GM23248 (cell line): ENCODE data around the gene UFM1. TPM values are rescaled to one million over a fixed set of nuclear protein-coding genes. Genes with fewer than 3 reads are reported as not detected.

ENCODE experiments used
- DNase-seq: peaks from one replicate; pipeline ENCODE4 v3.0.0-alpha.2; 2015
- H2AFZ ChIP-seq: fragments of 200-600 bp; sonication (generic); 2 replicates; pipeline ENCODE4 v1.6.1; 2016; ENCODE audit warnings: antibody characterized with exemption
- H3F3A ChIP-seq: fragments of 200-600 bp; sonication (generic); 2 replicates; pipeline ENCODE4 v1.6.1; 2016; ENCODE audit warnings: mild to moderate bottlenecking, antibody characterized with exemption, mixed run types; ENCODE audit not compliant: insufficient read depth
- H3K27ac ChIP-seq: fragments of 200-600 bp; sonication (generic); 2 replicates; pipeline ENCODE4 v1.5.1; 2016; ENCODE audit warnings: mild to moderate bottlenecking
- H3K27me3 ChIP-seq: fragments of 200-600 bp; sonication (generic); replicated peaks from 2 replicates; pipeline ENCODE4 v1.6.1; 2016; ENCODE audit warnings: mild to moderate bottlenecking; ENCODE audit not compliant: insufficient read depth
- H3K36me3 ChIP-seq: fragments of 200-600 bp; sonication (generic); 2 replicates; pipeline ENCODE4 v1.6.1; 2016; ENCODE audit warnings: low read depth, mild to moderate bottlenecking
- H3K4me1 ChIP-seq: fragments of 200-600 bp; sonication (generic); 2 replicates; pipeline ENCODE4 v1.6.1; 2016; ENCODE audit warnings: mild to moderate bottlenecking; ENCODE audit not compliant: insufficient read depth
- H3K4me2 ChIP-seq: fragments of 200-600 bp; sonication (generic); one replicate; pipeline ENCODE4 v1.6.1; 2016; ENCODE audit warnings: mild to moderate bottlenecking; ENCODE audit not compliant: unreplicated experiment
- H3K4me3 ChIP-seq: fragments of 200-600 bp; sonication (generic); 2 replicates; pipeline ENCODE4 v1.5.1; 2016; ENCODE audit warnings: mild to moderate bottlenecking
- H3K79me2 ChIP-seq: fragments of 200-600 bp; sonication (generic); 2 replicates; pipeline ENCODE4 v1.6.1; 2016; ENCODE audit warnings: mild to moderate bottlenecking; ENCODE audit not compliant: insufficient read depth
- H3K9ac ChIP-seq: fragments of 200-600 bp; sonication (generic); 2 replicates; pipeline ENCODE4 v1.6.1; 2016; ENCODE audit warnings: mild to moderate bottlenecking
- H3K9me2 ChIP-seq: fragments of 200-600 bp; sonication (generic); 2 replicates; pipeline ENCODE4 v1.6.1; 2016; ENCODE audit warnings: mixed run types, mild to moderate bottlenecking, moderate library complexity; ENCODE audit not compliant: insufficient read depth
- H3K9me3 ChIP-seq: fragments of 200-600 bp; sonication (generic); one replicate; pipeline ENCODE4 v1.6.1; 2017; ENCODE audit warnings: low read depth
- H4K20me1 ChIP-seq: fragments of 200-600 bp; sonication (generic); 2 replicates; pipeline ENCODE4 v1.6.0; 2016; ENCODE audit not compliant: insufficient read depth
- EZH2 ChIP-seq: fragments of 200-600 bp; sonication (generic); IDR thresholded peaks from 2 replicates; pipeline ENCODE4 v1.6.1; 2018; ENCODE audit warnings: antibody characterized with exemption, mild to moderate bottlenecking; ENCODE audit not compliant: insufficient read depth, poor library complexity, severe bottlenecking
- EZH2phosphoT487 ChIP-seq: fragments of 200-600 bp; sonication (generic); IDR thresholded peaks from 2 replicates; pipeline ENCODE4 v1.6.1; 2018; ENCODE audit warnings: antibody characterized with exemption, moderate library complexity, mild to moderate bottlenecking, low read depth; ENCODE audit not compliant: insufficient read depth
- WGBS, 2 experiments: methylation state at CpG; one replicate each; pipeline ENCODE4 v1.1.6; 2015 to 2017; ENCODE audit warnings: low lambda C conversion rate in 2 of 2, low coverage in 1 of 2; ENCODE audit errors: missing lambda C conversion rate in 2 of 2; 5-methylcytosine and 5-hydroxymethylcytosine counted together
- in situ Hi-C: fragments of 300-500 bp; cut with MboI; formaldehyde crosslinking; loops from 2 replicates; pipeline ENCODE4 v1.15.0; 2020
- polyA plus RNA-seq: library from polyadenylated mRNA; unstranded; fragments of >200 nt; fragmentation: Nextera tagmentation; extraction: Ambion mirVana; gene quantifications from 2 replicates; pipeline ENCODE4 v1.2.1, GENCODE V29; 2016
- total RNA-seq: library from RNA; depleted of rRNA; stranded (reverse); fragments of >200 nt; shearing (Covaris generic); gene quantifications from 2 replicates; pipeline ENCODE4 v1.2.3, GENCODE V29; 2014

UFM1 gene
- total and polyA plus RNA-seq, 2 experiments from 2014 or later = 125 to 131 TPM

DNA sequence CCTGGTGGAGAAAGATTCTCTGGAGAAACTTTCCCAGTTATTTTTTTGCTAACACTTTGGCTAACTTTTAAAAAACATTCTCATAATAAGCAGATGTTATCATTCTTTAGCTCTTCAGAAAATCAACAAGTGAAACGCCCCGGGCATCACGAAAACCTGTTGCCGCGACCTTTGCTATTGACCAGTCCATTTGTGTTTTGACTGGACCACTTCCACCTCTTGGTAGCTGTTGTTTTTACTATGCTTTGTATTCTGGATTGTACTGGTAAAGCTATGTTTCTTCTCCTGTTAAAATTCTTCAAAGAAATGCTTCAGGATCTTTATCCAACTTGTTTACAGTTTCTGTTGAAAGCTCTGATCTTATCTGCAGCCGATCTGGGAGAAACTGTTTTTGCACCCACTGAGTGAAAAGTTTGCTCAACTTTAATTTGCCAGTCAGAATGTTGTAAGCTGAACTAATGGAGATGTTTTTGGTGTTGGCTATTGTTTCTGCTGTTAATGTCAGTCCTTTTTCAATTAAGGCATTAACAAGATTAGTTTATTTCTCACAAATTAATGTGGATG lies 23.3 kb downstream of the UFM1 start:
- peaks cover 5% of the 10 kb centered on the region; the same call in 1 of the 2 replicates for H3K9me2 ChIP-seq
- no peak overlapping the region for H3K4me3 ChIP-seq
- peaks cover 12% of the 10 kb centered on the region for H3F3A ChIP-seq
- H3K27ac ChIP-seq = no peak overlapping the region
- H3K79me2 ChIP-seq = no peaks in the 10 kb centered on the region
- TF ChIP-seq EZH2phosphoT487 = no peak
- no peak for TF ChIP-seq EZH2
- WGBS, 2 experiments = 72 to 75% methylated on average over 6 of the region's 6 CpGs
- H3K9me3 ChIP-seq = no peaks in the 10 kb centered on the region
- H3K4me2 ChIP-seq = no peak overlapping the region
- H3K36me3 ChIP-seq = no peaks in the 10 kb centered on the region
- H3K4me1 ChIP-seq = peaks cover 7% of the 10 kb centered on the region
- in situ Hi-C loops = loop anchor here (25.0 kb wide), 2 partner anchors 736 to 1336 kb away; no protein-coding TSS in a partner anchor
- H3K9ac ChIP-seq = no peak overlapping the region
- no peak overlapping the region for H2AFZ ChIP-seq
- H3K27me3 ChIP-seq = no peaks in the 10 kb centered on the region
- no peak for DNase-seq
- no peaks in the 10 kb centered on the region for H4K20me1 ChIP-seq

DNA sequence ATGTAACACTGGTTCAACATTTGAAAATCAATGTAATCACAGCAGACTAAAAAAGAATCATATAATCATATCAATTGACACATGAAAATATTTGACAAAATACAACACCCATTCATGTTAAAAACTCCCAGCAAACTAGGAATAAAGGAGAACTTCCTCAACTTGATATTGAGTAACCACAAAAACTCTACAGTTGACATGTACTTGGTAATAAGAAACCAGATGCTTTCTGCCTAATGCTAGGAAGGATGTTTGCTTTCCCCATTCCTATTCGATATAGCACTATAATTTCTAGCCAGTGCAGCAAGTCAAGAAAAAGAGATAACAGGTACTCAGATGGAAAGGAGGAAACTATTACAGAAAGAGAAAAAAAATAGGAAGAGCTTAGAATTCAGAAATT lies 26.9 kb downstream of the UFM1 start:
- Histone ChIP-seq H3K36me3 (no peaks in the 10 kb centered on the region), H3K9ac (no peak overlapping the region), H3K4me2 (peak overlapping the region; percentile 35), H3K27ac (no peak overlapping the region), H3K9me3 (no peaks in the 10 kb centered on the region), H3K4me3 (no peak overlapping the region), H3K27me3 (no peaks in the 10 kb centered on the region), H3K9me2 (no peaks in the 10 kb centered on the region), H2AFZ (no peak overlapping the region), H4K20me1 (no peaks in the 10 kb centered on the region), H3K79me2 (no peaks in the 10 kb centered on the region), H3K4me1 (peaks cover 6% of the 10 kb centered on the region), H3F3A (peaks cover 10% of the 10 kb centered on the region)
- WGBS, 2 experiments = 0 to 5% methylated on average over 1 of the region's 1 CpG
- in situ Hi-C loops = no loop called here
- peak; percentile 24 for DNase-seq
- TF ChIP-seq EZH2 = no peak
- TF ChIP-seq EZH2phosphoT487 = no peak

DNA sequence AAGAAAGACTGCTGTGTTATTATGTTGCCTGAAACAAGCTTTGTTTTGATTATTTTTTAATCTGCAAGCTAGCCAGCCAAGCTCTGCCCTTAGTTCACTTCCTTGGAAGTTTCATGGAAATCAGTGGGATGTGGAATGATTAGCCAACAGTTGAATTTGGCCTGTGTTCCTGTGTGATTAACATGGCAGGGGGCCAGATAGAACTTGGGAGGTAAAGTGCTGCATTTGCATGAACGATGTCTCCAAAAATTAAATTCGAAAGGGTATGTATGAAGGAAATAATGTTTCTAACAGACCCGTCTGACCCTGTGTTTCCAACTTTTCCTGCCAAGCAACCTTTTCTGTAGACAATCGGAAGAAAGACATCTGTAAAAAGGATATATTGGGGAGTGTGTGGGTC lies 32.2 kb downstream of the UFM1 start:
- H4K20me1 ChIP-seq = no peaks in the 10 kb centered on the region
- H3K4me2 ChIP-seq = no peak overlapping the region
- no peaks in the 10 kb centered on the region for H3K27me3 ChIP-seq
- H3K79me2 ChIP-seq = no peaks in the 10 kb centered on the region
- no peak overlapping the region for H3K4me3 ChIP-seq
- H3K4me1 ChIP-seq = peaks cover 32% of the 10 kb centered on the region
- no peaks in the 10 kb centered on the region for H3K36me3 ChIP-seq
- H3K9ac ChIP-seq = no peak overlapping the region
- no peak overlapping the region for H2AFZ ChIP-seq
- no peak overlapping the region for H3K27ac ChIP-seq
- H3F3A ChIP-seq = peaks cover 15% of the 10 kb centered on the region
- WGBS, 2 experiments = 60 to 72% methylated on average over 4 of the region's 4 CpGs
- DNase-seq = no peak
- no peak for TF ChIP-seq EZH2
- TF ChIP-seq EZH2phosphoT487 = no peak
- no peaks in the 10 kb centered on the region for H3K9me3 ChIP-seq
- in situ Hi-C loops = no loop called here
- H3K9me2 ChIP-seq = no peaks in the 10 kb centered on the region

DNA sequence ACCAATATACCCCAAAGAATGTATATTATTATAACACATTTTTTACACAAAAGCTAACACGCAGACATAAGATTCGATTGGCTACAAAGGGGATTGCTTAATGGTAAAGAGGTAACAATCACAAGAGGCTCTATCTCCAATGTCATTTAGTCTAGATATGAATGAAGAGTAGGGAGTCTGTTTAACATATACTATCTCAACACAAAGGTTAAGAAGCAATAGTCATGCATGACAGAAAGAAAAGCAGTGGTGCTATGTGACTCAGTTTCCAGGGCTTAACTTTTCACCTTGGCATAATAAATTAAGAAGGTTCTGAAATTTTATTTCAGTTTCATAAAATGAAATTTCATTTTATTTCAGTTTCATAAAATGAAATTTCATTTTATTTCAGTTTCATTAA lies 33.3 kb downstream of the UFM1 start:
- Histone ChIP-seq H3K36me3 (no peaks in the 10 kb centered on the region), H4K20me1 (no peaks in the 10 kb centered on the region), H3K4me3 (no peak overlapping the region), H3F3A (peaks cover 17% of the 10 kb centered on the region), H3K9me2 (no peaks in the 10 kb centered on the region), H3K79me2 (no peaks in the 10 kb centered on the region), H3K27ac (no peak overlapping the region), H3K9me3 (no peaks in the 10 kb centered on the region), H3K9ac (no peak overlapping the region), H3K27me3 (no peaks in the 10 kb centered on the region), H3K4me2 (no peak overlapping the region), H3K4me1 (peaks cover 36% of the 10 kb centered on the region), H2AFZ (no peak overlapping the region)
- in situ Hi-C loops = no loop called here
- TF ChIP-seq EZH2phosphoT487 = no peak
- TF ChIP-seq EZH2 = no peak
- DNase-seq = no peak
- 92 to 96% methylated on average over 2 of the region's 2 CpGs for WGBS, 2 experiments
